HL-60 (cell line): Measurements from ENCODE around the gene SLC9B1.
"Not testable (repeated sequence)": the region's sequence is repeated elsewhere in the genome, so short reads cannot be mapped to it uniquely, and the experiment has no call there.

ENCODE experiments used
- DNase-seq, 2 experiments: peaks; one replicate each; pipeline ENCODE4 v3.0.0-alpha.2; 2010 to 2020; ENCODE audit warnings: low read depth in 1 of 2, low spot score in 1 of 2
- H3K27ac ChIP-seq: fragments of 250-450 bp; sonication (Bioruptor Pico); replicated peaks from 2 replicates; pipeline ENCODE4 v1.5.1; 2020; ENCODE audit warnings: mild to moderate bottlenecking, moderate library complexity
- H3K27me3 ChIP-seq: fragments of 250-450 bp; sonication (Bioruptor Pico); 2 replicates; pipeline ENCODE4 v1.5.1; 2021; ENCODE audit warnings: mild to moderate bottlenecking, moderate library complexity; ENCODE audit not compliant: insufficient read depth, poor library complexity, severe bottlenecking
- H3K4me3 ChIP-seq: replicated peaks from 2 replicates; pipeline ENCODE4 v1.5.1; 2011; ENCODE audit warnings: mild to moderate bottlenecking, control low read depth, low read length; ENCODE audit not compliant: insufficient read depth
- CTCF ChIP-seq: IDR thresholded peaks from one replicate; pipeline ENCODE4 v1.5.1; 2011; ENCODE audit warnings: low read length, control low read depth, inconsistent platforms; ENCODE audit not compliant: insufficient read depth
- GABPA ChIP-seq: IDR thresholded peaks from 2 replicates; pipeline ENCODE4 v1.6.1; 2012; ENCODE audit warnings: low read depth
- POLR2AphosphoS5 ChIP-seq: IDR thresholded peaks from 2 replicates; pipeline ENCODE4 v1.6.1; 2012; ENCODE audit warnings: low read depth
- SPI1 ChIP-seq: IDR thresholded peaks from 2 replicates; pipeline ENCODE4 v1.6.1; 2012; ENCODE audit warnings: low read depth, mild to moderate bottlenecking, borderline replicate concordance
- TF ChIP-seq, protein P1 (sequence below): IDR thresholded peaks from 2 replicates; pipeline ENCODE4 v1.6.1; 2012; ENCODE audit warnings: low read depth; ENCODE audit not compliant: insufficient replicate concordance

The SLC9B1 gene

GRCh38 chr4:102889866-102890265 is 129.6 kb downstream of the SLC9B1 start:
- H3K27me3 ChIP-seq, DNase-seq, H3K4me3 ChIP-seq, H3K27ac ChIP-seq: not testable (repeated sequence)

GRCh38 chr4:102888570-102888969 is 130.9 kb downstream of the SLC9B1 start:
- H3K4me3 ChIP-seq, H3K27ac ChIP-seq, H3K27me3 ChIP-seq, DNase-seq: not testable (repeated sequence)

DNA sequence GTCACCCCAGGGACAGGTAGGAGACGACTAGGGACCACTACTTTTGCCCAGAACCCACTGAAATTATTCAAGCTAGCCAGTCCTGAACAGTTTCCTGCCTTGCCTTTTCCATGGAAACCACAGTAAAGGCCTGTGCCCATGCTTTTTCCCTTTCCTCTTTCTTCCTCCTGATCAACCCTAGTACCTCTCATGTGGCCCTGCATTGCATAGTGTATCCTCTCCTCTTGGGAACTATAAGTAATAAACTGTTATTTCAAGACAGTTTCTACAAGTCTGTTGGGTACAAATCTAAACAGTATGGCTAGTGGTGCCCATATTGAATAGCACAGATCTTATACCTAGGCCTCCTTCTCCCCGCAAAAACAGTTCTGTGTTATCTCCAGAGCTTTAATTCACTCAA is 136.2 kb downstream of the SLC9B1 start:
- Histone ChIP-seq H3K27me3 (no peaks in the 10 kb centered on the region), H3K27ac (no peak overlapping the region), H3K4me3 (no peak overlapping the region)
- DNase-seq, result no peak
- TF ChIP-seq POLR2AphosphoS5, result no peak
- TF ChIP-seq SPI1, result no peak
- TF ChIP-seq GABPA, result no peak
- no peak for TF ChIP-seq CTCF
- TF ChIP-seq, protein P1, sequence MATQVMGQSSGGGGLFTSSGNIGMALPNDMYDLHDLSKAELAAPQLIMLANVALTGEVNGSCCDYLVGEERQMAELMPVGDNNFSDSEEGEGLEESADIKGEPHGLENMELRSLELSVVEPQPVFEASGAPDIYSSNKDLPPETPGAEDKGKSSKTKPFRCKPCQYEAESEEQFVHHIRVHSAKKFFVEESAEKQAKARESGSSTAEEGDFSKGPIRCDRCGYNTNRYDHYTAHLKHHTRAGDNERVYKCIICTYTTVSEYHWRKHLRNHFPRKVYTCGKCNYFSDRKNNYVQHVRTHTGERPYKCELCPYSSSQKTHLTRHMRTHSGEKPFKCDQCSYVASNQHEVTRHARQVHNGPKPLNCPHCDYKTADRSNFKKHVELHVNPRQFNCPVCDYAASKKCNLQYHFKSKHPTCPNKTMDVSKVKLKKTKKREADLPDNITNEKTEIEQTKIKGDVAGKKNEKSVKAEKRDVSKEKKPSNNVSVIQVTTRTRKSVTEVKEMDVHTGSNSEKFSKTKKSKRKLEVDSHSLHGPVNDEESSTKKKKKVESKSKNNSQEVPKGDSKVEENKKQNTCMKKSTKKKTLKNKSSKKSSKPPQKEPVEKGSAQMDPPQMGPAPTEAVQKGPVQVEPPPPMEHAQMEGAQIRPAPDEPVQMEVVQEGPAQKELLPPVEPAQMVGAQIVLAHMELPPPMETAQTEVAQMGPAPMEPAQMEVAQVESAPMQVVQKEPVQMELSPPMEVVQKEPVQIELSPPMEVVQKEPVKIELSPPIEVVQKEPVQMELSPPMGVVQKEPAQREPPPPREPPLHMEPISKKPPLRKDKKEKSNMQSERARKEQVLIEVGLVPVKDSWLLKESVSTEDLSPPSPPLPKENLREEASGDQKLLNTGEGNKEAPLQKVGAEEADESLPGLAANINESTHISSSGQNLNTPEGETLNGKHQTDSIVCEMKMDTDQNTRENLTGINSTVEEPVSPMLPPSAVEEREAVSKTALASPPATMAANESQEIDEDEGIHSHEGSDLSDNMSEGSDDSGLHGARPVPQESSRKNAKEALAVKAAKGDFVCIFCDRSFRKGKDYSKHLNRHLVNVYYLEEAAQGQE, result no peak

- Histone ChIP-seq H3K27me3 (no peaks in the 10 kb centered on the region), H3K27ac (no peak overlapping the region), H3K4me3 (no peak overlapping the region)
- TF ChIP-seq CTCF (no peak), POLR2AphosphoS5 (no peak), GABPA (no peak), SPI1 (no peak)
- TF ChIP-seq, protein P1, result no peak
- DNase-seq, result no peak
Observed at GRCh38 chr4:102881343-102881742, 138.2 kb downstream of the SLC9B1 start.

DNA sequence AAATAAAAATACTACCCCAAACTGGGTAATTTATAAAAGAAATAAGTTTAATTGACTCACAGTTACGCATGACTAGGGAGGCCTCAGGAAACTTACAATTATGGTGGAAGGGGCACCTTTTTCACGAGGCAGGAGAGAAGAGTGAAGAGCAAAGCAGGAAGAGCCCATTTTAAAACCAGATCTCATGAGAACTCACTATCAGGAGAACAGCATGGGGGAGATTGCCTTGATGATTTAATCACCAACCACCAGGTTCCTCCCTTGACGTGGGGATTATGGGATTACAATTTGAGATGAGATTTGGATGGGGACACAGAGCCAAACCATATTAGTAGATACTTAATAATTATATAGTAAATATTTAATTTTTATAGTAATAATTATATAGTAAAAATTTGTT is 140.6 kb downstream of the SLC9B1 start:
- H3K4me3 ChIP-seq, result no peak overlapping the region
- TF ChIP-seq POLR2AphosphoS5, result no peak
- no peak for TF ChIP-seq CTCF
- TF ChIP-seq SPI1, result no peak
- TF ChIP-seq GABPA, result no peak
- TF ChIP-seq, protein P1, result no peak
- 0 out of 2 replicates have a peak overlapping the region, but pooled peaks have one; percentile 15 for H3K27ac ChIP-seq

DNA sequence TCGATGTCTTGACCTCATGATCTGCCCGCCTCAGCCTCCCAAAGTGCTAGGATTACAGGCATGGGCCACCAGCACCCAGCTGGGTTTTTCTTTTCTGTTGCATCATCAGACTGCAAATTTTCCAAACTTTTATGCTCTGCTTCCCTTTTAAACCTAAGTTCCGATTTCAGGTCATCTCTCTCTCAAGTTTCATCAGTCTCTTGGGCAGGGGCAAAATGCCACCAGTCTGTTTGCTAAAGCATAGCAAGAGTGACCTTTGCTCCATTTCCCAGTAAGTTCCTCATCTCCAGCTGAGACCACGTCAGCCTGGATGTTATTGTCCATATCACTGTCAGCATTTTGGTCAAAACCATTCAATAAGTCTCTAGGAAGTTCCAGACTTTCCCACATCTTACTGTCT is 141.2 kb downstream of the SLC9B1 start:
- peak; percentile 14 to 31 for DNase-seq
- H3K27me3 ChIP-seq, H3K4me3 ChIP-seq: not testable (repeated sequence)
- 0 out of 2 replicates have a peak overlapping the region, but pooled peaks have one; percentile 15 for H3K27ac ChIP-seq

More for the DNA sequence above, 140.6 kb downstream of the SLC9B1 start:
- DNase-seq, result no peak
- no peaks in the 10 kb centered on the region for H3K27me3 ChIP-seq
